Measurements from ENCODE around the gene PECR.

Gene PECR

GRCh38 chr2:216086207-216086893, 4.7 kb upstream of the PECR start:
- POLR2A ChIA-PET, result no interaction called here
- H3K36me3 ChIP-seq (ENCODE audit: control insufficient read depth in 2 of 2, insufficient read depth in 1 of 2, low read length in 2 of 2), result no peaks in the 10 kb centered on the region
- no peak overlapping the region for H3K27ac ChIP-seq (ENCODE audit: extremely low read depth, low read depth, low read length)
- H3K9me3 ChIP-seq (ENCODE audit: control insufficient read depth, insufficient read depth, low read depth, low read length), result no peaks in the 10 kb centered on the region
- peaks cover 3% of the 10 kb centered on the region for H3K4me1 ChIP-seq (ENCODE audit: control insufficient read depth, insufficient read depth, low read length)
- TF ChIP-seq GLI4 (tag by site-specific recombination; IDR thresholded peaks at IDR 0.05) (no peak), ZNF18 (tag by site-specific recombination; IDR thresholded peaks at IDR 0.05) (no peak), ZNF391 (tag by site-specific recombination; IDR thresholded peaks at IDR 0.05; ENCODE audit: borderline replicate concordance, low read depth) (no peak), ZNF292 (tag by site-specific recombination; IDR thresholded peaks at IDR 0.05; ENCODE audit: borderline replicate concordance, low read depth) (no peak), ATF2 (tag by site-specific recombination; IDR thresholded peaks at IDR 0.05; ENCODE audit: low read depth) (no peak), KLF17 (tag by site-specific recombination; IDR thresholded peaks at IDR 0.05) (no peak), REPIN1 (tag by site-specific recombination; IDR thresholded peaks at IDR 0.05; ENCODE audit: low read depth) (no peak), SALL2 (tag by site-specific recombination; IDR thresholded peaks at IDR 0.05; ENCODE audit: borderline replicate concordance) (no peak), PBX3 (CRISPR knock-in tag; IDR thresholded peaks at IDR 0.05) (no peak), ZNF280C (tag by site-specific recombination; IDR thresholded peaks at IDR 0.05) (no peak), ZNF394 (tag by site-specific recombination; IDR thresholded peaks at IDR 0.05; ENCODE audit: borderline replicate concordance) (no peak), ZNF146 (tag by site-specific recombination; IDR thresholded peaks at IDR 0.05) (no peak), ZBTB49 (tag by site-specific recombination; IDR thresholded peaks at IDR 0.05; ENCODE audit: low read depth) (no peak), ZBTB10 (tag by site-specific recombination; IDR thresholded peaks at IDR 0.05) (no peak), INSM2 (tag by site-specific recombination; IDR thresholded peaks at IDR 0.05) (no peak), ZNF211 (tag by site-specific recombination; IDR thresholded peaks at IDR 0.05; ENCODE audit: low read depth) (no peak), ZNF510 (tag by site-specific recombination; IDR thresholded peaks at IDR 0.05; ENCODE audit: insufficient replicate concordance) (no peak), ZNF248 (tag by site-specific recombination; IDR thresholded peaks at IDR 0.05) (no peak), ZNF350 (tag by site-specific recombination; IDR thresholded peaks at IDR 0.05) (no peak)
- CTCF ChIA-PET, result interaction anchor here (0.7 kb wide), 1 partner anchor 288 kb away, joined by 3 read pairs; no protein-coding TSS in a partner anchor
- H3K4me3 ChIP-seq (ENCODE audit: low read depth, low read length), result no peak overlapping the region
